Parathyroid adenoma (tissue), 2 donors: ENCODE measurements around the gene ABCB9.
A peak's percentile ranks its signal among the peaks of the same experiment; 100 is the strongest.

Source experiments
- H2AFZ ChIP-seq: fragments of 300-600 bp; sonication (generic); one replicate; pipeline ENCODE4 v1.7.0; 2017; ENCODE audit warnings: antibody characterized with exemption, mild to moderate bottlenecking
- H3K27ac ChIP-seq: fragments of 300-600 bp; sonication (generic); one replicate; pipeline ENCODE4 v1.7.0; 2017
- H3K27me3 ChIP-seq: fragments of 300-600 bp; sonication (generic); one replicate; pipeline ENCODE4 v1.7.0; 2017; ENCODE audit warnings: low read length; ENCODE audit not compliant: control insufficient read depth, insufficient read depth
- H3K36me3 ChIP-seq: fragments of 300-600 bp; sonication (generic); one replicate; pipeline ENCODE4 v1.7.0; 2017; ENCODE audit warnings: low read length; ENCODE audit not compliant: control insufficient read depth, insufficient read depth
- H3K4me1 ChIP-seq: fragments of 300-600 bp; sonication (generic); one replicate; pipeline ENCODE4 v1.7.0; 2017; ENCODE audit warnings: control low read depth
- H3K4me2 ChIP-seq: fragments of 300-600 bp; sonication (generic); one replicate; pipeline ENCODE4 v1.7.0; 2017; ENCODE audit warnings: low read length
- H3K4me3 ChIP-seq: fragments of 300-600 bp; sonication (generic); one replicate; pipeline ENCODE4 v1.7.0; 2017; ENCODE audit warnings: low read depth, low read length
- H3K79me2 ChIP-seq: fragments of 300-600 bp; sonication (generic); one replicate; pipeline ENCODE4 v1.7.0; 2017; ENCODE audit warnings: control low read depth
- H3K9ac ChIP-seq: fragments of 300-600 bp; sonication (generic); one replicate; pipeline ENCODE4 v1.7.0; 2017; ENCODE audit warnings: mild to moderate bottlenecking
- H3K9me3 ChIP-seq: fragments of 300-600 bp; sonication (generic); one replicate; pipeline ENCODE4 v1.7.0; 2017; ENCODE audit warnings: low read length; ENCODE audit not compliant: control insufficient read depth
- TF ChIP-seq, protein P1 (sequence below): fragments of 300-600 bp; sonication (generic); IDR thresholded peaks from one replicate; pipeline ENCODE4 v1.7.0; 2017; ENCODE audit warnings: antibody characterized with exemption, mild to moderate bottlenecking
- donor health status: primary hyperparathyroidism.

The ABCB9 gene

GRCh38 chr12:122980183-122981035 is 14.1 kb upstream of the ABCB9 start, which contains the start of gene ARL6IP4:
ARL6IP4 (plus strand) TSS chr12:122980681; CDS start chr12:122981140, 459 bp downstream.
- Histone ChIP-seq H3K9ac (peak within 1 kb of the TSS; percentile 91), H3K4me2 (peak within 1 kb of the TSS; percentile 93), H2AFZ (peak within 1 kb of the TSS; percentile 97), H3K79me2 (peaks cover 15% of the 10 kb centered on the region), H3K4me3 (peak within 1 kb of the TSS; percentile 73), H3K27ac (peak within 1 kb of the TSS; percentile 76), H3K9me3 (no peaks in the 10 kb centered on the region), H3K27me3 (no peaks in the 10 kb centered on the region), H3K36me3 (no peaks in the 10 kb centered on the region), H3K4me1 (peaks cover 42% of the 10 kb centered on the region)
- TF ChIP-seq, protein P1, sequence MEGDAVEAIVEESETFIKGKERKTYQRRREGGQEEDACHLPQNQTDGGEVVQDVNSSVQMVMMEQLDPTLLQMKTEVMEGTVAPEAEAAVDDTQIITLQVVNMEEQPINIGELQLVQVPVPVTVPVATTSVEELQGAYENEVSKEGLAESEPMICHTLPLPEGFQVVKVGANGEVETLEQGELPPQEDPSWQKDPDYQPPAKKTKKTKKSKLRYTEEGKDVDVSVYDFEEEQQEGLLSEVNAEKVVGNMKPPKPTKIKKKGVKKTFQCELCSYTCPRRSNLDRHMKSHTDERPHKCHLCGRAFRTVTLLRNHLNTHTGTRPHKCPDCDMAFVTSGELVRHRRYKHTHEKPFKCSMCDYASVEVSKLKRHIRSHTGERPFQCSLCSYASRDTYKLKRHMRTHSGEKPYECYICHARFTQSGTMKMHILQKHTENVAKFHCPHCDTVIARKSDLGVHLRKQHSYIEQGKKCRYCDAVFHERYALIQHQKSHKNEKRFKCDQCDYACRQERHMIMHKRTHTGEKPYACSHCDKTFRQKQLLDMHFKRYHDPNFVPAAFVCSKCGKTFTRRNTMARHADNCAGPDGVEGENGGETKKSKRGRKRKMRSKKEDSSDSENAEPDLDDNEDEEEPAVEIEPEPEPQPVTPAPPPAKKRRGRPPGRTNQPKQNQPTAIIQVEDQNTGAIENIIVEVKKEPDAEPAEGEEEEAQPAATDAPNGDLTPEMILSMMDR = no peak

DNA sequence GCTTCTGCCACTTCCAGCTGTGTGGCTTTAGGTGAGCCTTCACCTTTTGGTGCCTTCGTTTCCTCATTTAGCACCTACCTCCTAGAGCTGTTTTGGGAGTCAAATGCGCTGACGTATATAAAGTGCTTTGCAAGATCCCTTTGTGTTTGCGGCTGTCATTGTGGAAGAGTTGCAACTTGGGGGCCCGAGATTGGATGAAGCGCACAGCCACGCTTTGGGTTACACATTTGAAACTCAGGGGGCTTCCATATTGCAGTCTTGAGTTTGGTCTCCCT is 13.6 kb upstream of the ABCB9 start:
- Histone ChIP-seq H3K79me2 (peaks cover 15% of the 10 kb centered on the region), H3K4me2 (peak overlapping the region; percentile 93), H3K27ac (peak overlapping the region; percentile 76), H3K4me3 (peak overlapping the region; percentile 73), H3K9me3 (no peaks in the 10 kb centered on the region), H3K4me1 (peaks cover 36% of the 10 kb centered on the region), H3K27me3 (no peaks in the 10 kb centered on the region), H2AFZ (peak overlapping the region; percentile 97), H3K9ac (no peak overlapping the region), H3K36me3 (no peaks in the 10 kb centered on the region)
- TF ChIP-seq, protein P1 = no peak

DNA sequence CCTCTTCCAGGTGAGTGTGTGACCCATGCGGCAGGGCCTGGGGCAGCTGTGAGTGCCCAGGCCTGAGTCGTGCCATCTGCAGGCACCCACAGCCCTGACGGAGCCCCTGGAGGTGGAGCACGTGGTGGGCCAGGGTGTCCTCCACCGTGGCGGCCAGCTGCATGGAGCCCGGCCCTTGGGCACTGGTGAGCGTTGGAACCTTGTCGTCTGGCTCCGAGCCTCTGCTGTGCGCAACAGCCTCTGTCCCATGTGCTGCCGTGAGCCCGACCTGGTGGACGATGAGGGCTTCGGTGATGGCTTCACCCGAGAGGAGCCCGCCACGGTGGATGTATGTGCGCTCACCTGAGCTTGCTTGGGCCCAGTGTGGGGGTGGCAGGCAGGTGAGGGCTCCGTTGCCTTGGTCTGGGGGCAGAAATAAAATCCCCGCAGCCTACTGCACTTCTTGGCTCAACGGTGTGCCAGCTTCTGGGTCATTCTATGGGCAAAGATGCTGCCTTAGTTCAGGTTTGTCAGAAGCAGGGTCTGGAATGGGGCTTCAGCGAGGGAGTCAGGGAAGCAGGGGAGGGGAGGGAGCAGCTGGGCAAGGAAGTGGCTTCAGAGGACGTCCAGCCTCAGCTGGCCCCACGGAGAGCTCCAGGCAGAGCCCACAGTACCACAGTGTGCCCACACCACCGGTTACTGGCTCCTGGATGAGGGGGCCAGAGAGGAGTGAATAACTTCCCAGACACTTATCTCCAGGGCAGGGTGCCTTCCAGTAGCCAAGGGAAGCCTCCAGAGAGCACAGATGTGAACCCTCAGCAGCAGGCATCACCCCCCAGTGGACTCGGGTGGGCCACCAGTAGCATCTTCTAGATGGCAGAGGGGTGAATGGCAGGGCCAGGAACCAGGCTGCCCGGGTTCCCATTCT is 13.0 kb upstream of the ABCB9 start:
- H3K27me3 ChIP-seq = no peaks in the 10 kb centered on the region
- peaks cover 30% of the 10 kb centered on the region for H3K4me1 ChIP-seq
- no peak overlapping the region for H3K27ac ChIP-seq
- H3K4me3 ChIP-seq = peak overlapping the region; percentile 73
- H2AFZ ChIP-seq = peak overlapping the region; percentile 97
- H3K9me3 ChIP-seq = no peaks in the 10 kb centered on the region
- peak overlapping the region; percentile 93 for H3K4me2 ChIP-seq
- peaks cover 15% of the 10 kb centered on the region for H3K79me2 ChIP-seq
- no peak overlapping the region for H3K9ac ChIP-seq
- H3K36me3 ChIP-seq = no peaks in the 10 kb centered on the region
- TF ChIP-seq, protein P1 = no peak

GRCh38 chr12:122978507-122978955 is 12.3 kb upstream of the ABCB9 start:
- peaks cover 15% of the 10 kb centered on the region for H3K79me2 ChIP-seq

More at GRCh38 chr12:122978507-122978955, 12.3 kb upstream of the ABCB9 start:
- no peaks in the 10 kb centered on the region for H3K27me3 ChIP-seq
- no peaks in the 10 kb centered on the region for H3K36me3 ChIP-seq
- H2AFZ ChIP-seq = no peak overlapping the region
- peaks cover 26% of the 10 kb centered on the region for H3K4me1 ChIP-seq
- H3K4me3 ChIP-seq = no peak overlapping the region
- no peak overlapping the region for H3K4me2 ChIP-seq
- H3K9me3 ChIP-seq = no peaks in the 10 kb centered on the region
- H3K9ac ChIP-seq = no peak overlapping the region
- no peak overlapping the region for H3K27ac ChIP-seq
- TF ChIP-seq, protein P1 = no peak
